SK-N-SH (cell line): ENCODE data around the gene DSG1. TPM values are rescaled to one million over a fixed set of nuclear protein-coding genes. Genes with fewer than 3 reads are reported as not detected.

Experiments
- CTCF ChIA-PET: fragments of 300-600, 350-600 bp; formaldehyde crosslinking; extraction: SDS; loops from one replicate; lab custom pipeline; 2021; lab: Yijun Ruan, JAX
- POLR2A ChIA-PET: fragments of 350-600 bp; sonication (Branson Sonifier 250); formaldehyde crosslinking; extraction: SDS; loops from one replicate; lab custom pipeline; 2020; ENCODE audit warnings: antibody characterized with exemption, inconsistent platforms; lab: Yijun Ruan, JAX
- DNase-seq: peaks from one replicate; pipeline ENCODE4 v3.0.0; 2012
- H2AFZ ChIP-seq: fragments of 200-600 bp; sonication (generic); 2 replicates; pipeline ENCODE4 v1.8.1; 2016; ENCODE audit warnings: antibody characterized with exemption, mild to moderate bottlenecking, low read depth
- H3F3A ChIP-seq: fragments of 200-600 bp; sonication (generic); replicated peaks from 2 replicates; pipeline ENCODE3; 2016; ENCODE audit warnings: antibody characterized with exemption, mild to moderate bottlenecking; ENCODE audit not compliant: insufficient read depth
- H3K27ac ChIP-seq, 2 experiments: fragments of 200-500 bp in 1 of 2; fragments of 200-600 bp in 1 of 2; sonication (Bioruptor generic) in 1 of 2; sonication (generic), shearing (Covaris generic) in 1 of 2; 2 replicates each; pipeline versions ENCODE4 v1.5.1 to v1.6.1; 2014 to 2016; ENCODE audit warnings: low read depth in 2 of 2, inconsistent platforms in 1 of 2, low read length in 1 of 2, mild to moderate bottlenecking in 1 of 2, mixed read lengths in 1 of 2
- H3K27me3 ChIP-seq: fragments of 200-600 bp; sonication (generic), shearing (Covaris generic); 2 replicates; pipeline ENCODE4 v1.6.1; 2016; ENCODE audit warnings: mixed run types; ENCODE audit not compliant: insufficient read depth
- H3K36me3 ChIP-seq, 2 experiments: fragments of 200-500 bp in 1 of 2; fragments of 200-600 bp in 1 of 2; sonication (Bioruptor generic) in 1 of 2; sonication (generic) in 1 of 2; replicated peaks in 1 of 2; 2 replicates each; pipeline versions ENCODE3 to v1.5.1; 2014 to 2016; ENCODE audit warnings: low read length in 1 of 2, mild to moderate bottlenecking in 1 of 2; ENCODE audit not compliant: insufficient read depth in 2 of 2, control insufficient read depth in 1 of 2
- H3K4me1 ChIP-seq, 2 experiments: fragments of 200-500 bp in 1 of 2; fragments of 200-600 bp in 1 of 2; sonication (Bioruptor generic) in 1 of 2; sonication (generic), shearing (Covaris generic) in 1 of 2; 2 replicates each; pipeline versions ENCODE4 v1.5.1 to v1.6.1; 2014 to 2016; ENCODE audit warnings: low read depth in 1 of 2, low read length in 1 of 2, mixed run types in 1 of 2; ENCODE audit not compliant: insufficient read depth in 2 of 2, control insufficient read depth in 1 of 2
- H3K4me2 ChIP-seq: fragments of 200-600 bp; sonication (generic), shearing (Covaris generic); 2 replicates; pipeline ENCODE4 v1.6.1; 2017; ENCODE audit warnings: mixed run types
- H3K4me3 ChIP-seq, 2 experiments: fragments of 200-500 bp in 1 of 2; fragments of 200-600 bp in 1 of 2; sonication (Bioruptor generic) in 1 of 2; sonication (generic), shearing (Covaris generic) in 1 of 2; 2 replicates each; pipeline versions ENCODE4 v1.5.1 to v1.8.1; 2014 to 2016; ENCODE audit warnings: low read depth in 2 of 2, inconsistent platforms in 1 of 2, low read length in 1 of 2, mild to moderate bottlenecking in 1 of 2, mixed read lengths in 1 of 2, moderate library complexity in 1 of 2
- H3K79me2 ChIP-seq: fragments of 200-600 bp; sonication (generic); 2 replicates; pipeline ENCODE4 v1.8.1; 2017; ENCODE audit warnings: mild to moderate bottlenecking; ENCODE audit not compliant: insufficient read depth
- H3K9ac ChIP-seq: fragments of 200-600 bp; sonication (generic); 2 replicates; pipeline ENCODE4 v1.6.1; 2017; ENCODE audit warnings: mixed run types
- H3K9me2 ChIP-seq: fragments of 200-600 bp; sonication (generic); 2 replicates; pipeline ENCODE4 v1.6.1; 2017; ENCODE audit warnings: mixed run types
- H3K9me3 ChIP-seq: fragments of 200-600 bp; sonication (generic); 2 replicates; pipeline ENCODE4 v1.6.1; 2017; ENCODE audit warnings: mixed run types, mild to moderate bottlenecking, moderate library complexity
- H4K20me1 ChIP-seq: fragments of 200-600 bp; sonication (generic); 2 replicates; pipeline ENCODE4 v1.6.1; 2017; ENCODE audit warnings: mild to moderate bottlenecking, mixed run types; ENCODE audit not compliant: insufficient read depth
- CHD2 ChIP-seq: fragments of 150-350 bp; IDR thresholded peaks from 2 replicates; pipeline ENCODE4 v1.6.1; 2018; ENCODE audit warnings: low read length; ENCODE audit not compliant: partially characterized antibody
- ELF1 ChIP-seq: IDR thresholded peaks from 2 replicates; pipeline ENCODE4 v1.4.0; 2012
- EP300 ChIP-seq, 2 experiments: IDR thresholded peaks; 2 replicates each; pipeline versions ENCODE4 v1.4.0 to v1.6.1; 2012; ENCODE audit warnings: borderline replicate concordance in 1 of 2, low read depth in 1 of 2, low read length in 1 of 2
- FOSL2 ChIP-seq: IDR thresholded peaks from 2 replicates; pipeline ENCODE4 v1.4.0; 2012; ENCODE audit warnings: low read depth, mild to moderate bottlenecking, moderate library complexity, borderline replicate concordance
- JUND ChIP-seq: IDR thresholded peaks from 2 replicates; pipeline ENCODE4 v1.4.0; 2012
- MEF2A ChIP-seq: IDR thresholded peaks from 2 replicates; pipeline ENCODE4 v1.4.0; 2012; ENCODE audit warnings: low read depth, borderline replicate concordance
- NRF1 ChIP-seq: IDR thresholded peaks from 2 replicates; pipeline ENCODE4 v1.6.1; 2012; ENCODE audit warnings: low read depth, mild to moderate bottlenecking, low read length
- RFX5 ChIP-seq: IDR thresholded peaks from 2 replicates; pipeline ENCODE4 v1.6.1; 2012; ENCODE audit warnings: mild to moderate bottlenecking, improper control_type of control experiment, low read length
- RXRA ChIP-seq: IDR thresholded peaks from 2 replicates; pipeline ENCODE4 v1.4.0; 2012; ENCODE audit warnings: low read depth, mild to moderate bottlenecking, borderline replicate concordance
- SIN3A ChIP-seq: IDR thresholded peaks from 2 replicates; pipeline ENCODE4 v1.6.1; 2012; ENCODE audit warnings: low read depth, mild to moderate bottlenecking, low read length, moderate library complexity, borderline replicate concordance
- SMC3 ChIP-seq: IDR thresholded peaks from 2 replicates; pipeline ENCODE4 v1.6.1; 2012; ENCODE audit warnings: low read depth, low read length, improper control_type of control experiment
- TAF1 ChIP-seq: IDR thresholded peaks from 2 replicates; pipeline ENCODE4 v1.6.1; 2012; ENCODE audit warnings: low read depth, mild to moderate bottlenecking, low read length, moderate library complexity, borderline replicate concordance
- TCF12 ChIP-seq: IDR thresholded peaks from 2 replicates; pipeline ENCODE4 v1.4.0; 2012
- WGBS: methylation state at CpG from one replicate; pipeline ENCODE4 v1.1.6; 2017; ENCODE audit warnings: low lambda C conversion rate; 5-methylcytosine and 5-hydroxymethylcytosine counted together
- polyA plus RNA-seq, 3 experiments: library from polyadenylated mRNA; depleted of rRNA; stranded (reverse); fragments of >200 nt; gene quantifications; 2 replicates each; pipeline ENCODE4 v1.2.3, GENCODE V29; 2012
- TF ChIP-seq, protein P1 (sequence below): IDR thresholded peaks from 2 replicates; pipeline ENCODE4 v1.6.1; 2012; ENCODE audit warnings: mild to moderate bottlenecking, low read depth, low read length, moderate library complexity

DSG1 gene
- polyA plus RNA-seq, 1 of the 3 experiments (the other 2 are of a cell fraction), result not detected

DNA sequence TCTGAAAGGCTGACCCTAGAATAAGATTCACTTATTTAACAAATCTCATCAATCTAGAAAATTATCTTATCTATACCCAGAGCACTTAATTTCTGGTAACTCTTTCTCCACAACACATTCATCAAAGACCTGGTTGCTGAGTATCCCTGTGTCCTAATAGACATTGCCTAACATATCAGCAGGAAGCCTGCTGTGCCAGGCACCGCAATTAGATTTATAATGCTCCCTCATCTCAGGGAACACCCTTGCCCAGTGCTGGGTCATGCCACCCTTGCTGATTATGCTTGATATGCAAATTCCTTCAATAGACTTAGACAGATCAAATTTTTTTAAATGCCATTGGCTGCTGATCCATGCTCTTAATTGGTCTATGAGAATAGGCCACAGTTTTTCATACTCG is 3.8 kb downstream of the DSG1 start (continued):
- TF ChIP-seq, protein P1, sequence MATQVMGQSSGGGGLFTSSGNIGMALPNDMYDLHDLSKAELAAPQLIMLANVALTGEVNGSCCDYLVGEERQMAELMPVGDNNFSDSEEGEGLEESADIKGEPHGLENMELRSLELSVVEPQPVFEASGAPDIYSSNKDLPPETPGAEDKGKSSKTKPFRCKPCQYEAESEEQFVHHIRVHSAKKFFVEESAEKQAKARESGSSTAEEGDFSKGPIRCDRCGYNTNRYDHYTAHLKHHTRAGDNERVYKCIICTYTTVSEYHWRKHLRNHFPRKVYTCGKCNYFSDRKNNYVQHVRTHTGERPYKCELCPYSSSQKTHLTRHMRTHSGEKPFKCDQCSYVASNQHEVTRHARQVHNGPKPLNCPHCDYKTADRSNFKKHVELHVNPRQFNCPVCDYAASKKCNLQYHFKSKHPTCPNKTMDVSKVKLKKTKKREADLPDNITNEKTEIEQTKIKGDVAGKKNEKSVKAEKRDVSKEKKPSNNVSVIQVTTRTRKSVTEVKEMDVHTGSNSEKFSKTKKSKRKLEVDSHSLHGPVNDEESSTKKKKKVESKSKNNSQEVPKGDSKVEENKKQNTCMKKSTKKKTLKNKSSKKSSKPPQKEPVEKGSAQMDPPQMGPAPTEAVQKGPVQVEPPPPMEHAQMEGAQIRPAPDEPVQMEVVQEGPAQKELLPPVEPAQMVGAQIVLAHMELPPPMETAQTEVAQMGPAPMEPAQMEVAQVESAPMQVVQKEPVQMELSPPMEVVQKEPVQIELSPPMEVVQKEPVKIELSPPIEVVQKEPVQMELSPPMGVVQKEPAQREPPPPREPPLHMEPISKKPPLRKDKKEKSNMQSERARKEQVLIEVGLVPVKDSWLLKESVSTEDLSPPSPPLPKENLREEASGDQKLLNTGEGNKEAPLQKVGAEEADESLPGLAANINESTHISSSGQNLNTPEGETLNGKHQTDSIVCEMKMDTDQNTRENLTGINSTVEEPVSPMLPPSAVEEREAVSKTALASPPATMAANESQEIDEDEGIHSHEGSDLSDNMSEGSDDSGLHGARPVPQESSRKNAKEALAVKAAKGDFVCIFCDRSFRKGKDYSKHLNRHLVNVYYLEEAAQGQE, result no peak
- TF ChIP-seq EP300 (IDR thresholded peaks at IDR 0.05; ENCODE audit: borderline replicate concordance in 1 of 2, low read depth in 1 of 2, low read length in 1 of 2) (no peak), TAF1 (no peak)

DNA sequence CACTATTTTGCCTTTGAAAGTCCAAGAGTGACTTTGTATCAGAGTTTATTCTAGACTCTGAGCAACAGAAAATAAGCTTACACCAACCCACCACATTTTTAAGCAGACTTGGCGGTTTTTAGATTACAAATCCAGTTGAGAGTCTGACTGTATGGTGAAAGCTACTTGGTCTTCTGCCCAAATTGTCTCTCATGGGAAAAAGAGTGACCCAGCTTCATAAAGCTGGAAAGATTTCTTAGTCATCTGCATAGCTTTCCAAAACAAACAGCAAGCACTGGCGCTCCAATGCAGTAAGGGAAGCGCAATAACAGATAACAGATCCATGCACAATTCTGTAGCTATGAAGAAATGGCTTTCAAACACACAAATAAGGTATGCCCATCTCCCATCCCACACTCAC is 7.1 kb downstream of the DSG1 start:
- H3K27ac ChIP-seq, result no peak overlapping the region
- 9% methylated on average over 3 of the region's 3 CpGs for WGBS
- CTCF ChIA-PET, result interaction anchor here (1.4 kb wide), 1 partner anchor 11 kb away, joined by 3 read pairs; no protein-coding TSS in a partner anchor
- H3K4me1 ChIP-seq, result no peaks in the 10 kb centered on the region
- TF ChIP-seq RXRA, result no peak
- no peak for TF ChIP-seq SIN3A
- no peak for TF ChIP-seq JUND
- no peak for TF ChIP-seq RFX5
- TF ChIP-seq TAF1, result no peak
- no peak for TF ChIP-seq FOSL2
- TF ChIP-seq ELF1, result no peak
- TF ChIP-seq EP300 (IDR thresholded peaks at IDR 0.05; ENCODE audit: borderline replicate concordance in 1 of 2, low read depth in 1 of 2, low read length in 1 of 2), result no peak
- no peak for TF ChIP-seq MEF2A
- no peak for TF ChIP-seq NRF1
- no peak for TF ChIP-seq SMC3
- no peak for TF ChIP-seq TCF12
- no peak for TF ChIP-seq CHD2
- TF ChIP-seq, all 33 proteins: peak for 0
- no peaks in the 10 kb centered on the region for H4K20me1 ChIP-seq
- POLR2A ChIA-PET, result no interaction called here
- H3K36me3 ChIP-seq, result no peaks in the 10 kb centered on the region
- no peak overlapping the region for H3K4me2 ChIP-seq
- no peaks in the 10 kb centered on the region; the same call in 1 of the 2 replicates for H3K27me3 ChIP-seq
- no peak overlapping the region for H3K4me3 ChIP-seq
- no peak overlapping the region for H2AFZ ChIP-seq
- DNase-seq, result no peak
- no peaks in the 10 kb centered on the region for H3K9me3 ChIP-seq
- H3K9ac ChIP-seq, result no peak overlapping the region
- H3F3A ChIP-seq, result no peaks in the 10 kb centered on the region
- no peaks in the 10 kb centered on the region for H3K79me2 ChIP-seq
- H3K9me2 ChIP-seq, result 0 out of 2 replicates have a peak, but pooled peaks cover 6% of the 10 kb centered on the region
